Trophoblast cell (in vitro differentiated cells and primary cell): ENCODE measurements around the gene BRWD1.
"Not testable (repeated sequence)": the region's sequence is repeated elsewhere in the genome, so short reads cannot be mapped to it uniquely, and the experiment has no call there.

ENCODE experiments used
- DNase-seq, 2 donors: peaks; one replicate each; pipeline ENCODE4 v3.0.0-alpha.2; 2016
- H2AFZ ChIP-seq: 2 replicates; pipeline ENCODE4 v1.6.1; 2013; ENCODE audit warnings: low read length, moderate library complexity, mild to moderate bottlenecking; ENCODE audit not compliant: insufficient read depth, poor library complexity
- H2AK5ac ChIP-seq: 2 replicates; pipeline ENCODE4 v1.6.1; 2013; ENCODE audit warnings: mild to moderate bottlenecking, low read length
- H2BK120ac ChIP-seq: 2 replicates; pipeline ENCODE4 v1.6.1; 2013; ENCODE audit warnings: low read length, mild to moderate bottlenecking, moderate library complexity; ENCODE audit not compliant: insufficient read depth, poor library complexity
- H2BK12ac ChIP-seq: 2 replicates; pipeline ENCODE4 v1.6.1; 2013; ENCODE audit warnings: mild to moderate bottlenecking, low read length, moderate library complexity
- H2BK5ac ChIP-seq: 2 replicates; pipeline ENCODE4 v1.6.1; 2013; ENCODE audit warnings: low read length, low read depth, moderate library complexity, mild to moderate bottlenecking; ENCODE audit not compliant: poor library complexity
- H3K14ac ChIP-seq: 2 replicates; pipeline ENCODE4 v1.6.1; 2013; ENCODE audit warnings: mild to moderate bottlenecking, low read length
- H3K18ac ChIP-seq: 2 replicates; pipeline ENCODE4 v1.6.1; 2013; ENCODE audit warnings: mild to moderate bottlenecking, low read length
- H3K23ac ChIP-seq: 2 replicates; pipeline ENCODE4 v1.6.1; 2013; ENCODE audit warnings: low read length
- H3K27ac ChIP-seq: 2 replicates; pipeline ENCODE4 v1.5.1; 2013; ENCODE audit warnings: low read depth, mild to moderate bottlenecking, inconsistent platforms, low read length, moderate library complexity
- H3K27me3 ChIP-seq: 2 replicates; pipeline ENCODE4 v1.6.1; 2013; ENCODE audit warnings: inconsistent platforms, mild to moderate bottlenecking, low read length, moderate library complexity; ENCODE audit not compliant: insufficient read depth
- H3K36me3 ChIP-seq, 2 experiments: 1 replicate in 1 of 2; 2 replicates in 1 of 2; pipeline ENCODE4 v1.6.1; 2013; ENCODE audit warnings: low read length in 2 of 2, mild to moderate bottlenecking in 2 of 2, moderate library complexity in 1 of 2; ENCODE audit not compliant: insufficient read depth in 2 of 2, control insufficient read depth in 1 of 2
- H3K4ac ChIP-seq: 2 replicates; pipeline ENCODE4 v1.6.1; 2013; ENCODE audit warnings: low read depth, mild to moderate bottlenecking, low read length, moderate library complexity
- H3K4me1 ChIP-seq, 2 experiments: 1 replicate in 1 of 2; 2 replicates in 1 of 2; pipeline ENCODE4 v1.6.1; 2013; ENCODE audit warnings: low read length in 2 of 2, mild to moderate bottlenecking in 2 of 2, moderate library complexity in 1 of 2; ENCODE audit not compliant: insufficient read depth in 2 of 2, control insufficient read depth in 1 of 2
- H3K4me2 ChIP-seq: 2 replicates; pipeline ENCODE4 v1.6.1; 2013; ENCODE audit warnings: inconsistent platforms, mild to moderate bottlenecking, low read length, moderate library complexity
- H3K4me3 ChIP-seq: 2 replicates; pipeline ENCODE4 v1.5.1; 2013; ENCODE audit warnings: mild to moderate bottlenecking, low read depth, low read length, inconsistent platforms
- H3K79me1 ChIP-seq: one replicate; pipeline ENCODE4 v1.6.1; 2013; ENCODE audit warnings: low read length
- H3K79me2 ChIP-seq: 2 replicates; pipeline ENCODE4 v1.6.1; 2013; ENCODE audit warnings: low read length, mild to moderate bottlenecking; ENCODE audit not compliant: control insufficient read depth, insufficient read depth, poor library complexity
- H3K9ac ChIP-seq: 2 replicates; pipeline ENCODE4 v1.6.1; 2013; ENCODE audit warnings: mild to moderate bottlenecking, low read length
- H3K9me3 ChIP-seq: 2 replicates; pipeline ENCODE4 v1.6.1; 2013; ENCODE audit warnings: low read depth, mild to moderate bottlenecking, control low read depth, inconsistent platforms, low read length; ENCODE audit not compliant: insufficient read depth
- H4K12ac ChIP-seq: 2 replicates; pipeline ENCODE4 v1.6.1; 2013; ENCODE audit warnings: low read depth, mild to moderate bottlenecking, low read length, moderate library complexity
- H4K8ac ChIP-seq: 2 replicates; pipeline ENCODE4 v1.6.1; 2013; ENCODE audit warnings: low read depth, mild to moderate bottlenecking, low read length, moderate library complexity
- H4K91ac ChIP-seq: one replicate; pipeline ENCODE4 v1.6.1; 2013; ENCODE audit warnings: low read depth, mild to moderate bottlenecking, low read length, moderate library complexity
- WGBS: extraction: QIAGEN DNeasy Blood & Tissue Kit; methylation state at CpG from one replicate; pipeline ENCODE4 v1.1.7; 2013; ENCODE audit warnings: missing lambda C conversion rate; ENCODE audit not compliant: insufficient read length, insufficient coverage; ENCODE audit errors: extremely low coverage; 5-methylcytosine and 5-hydroxymethylcytosine counted together

Gene BRWD1

DNA sequence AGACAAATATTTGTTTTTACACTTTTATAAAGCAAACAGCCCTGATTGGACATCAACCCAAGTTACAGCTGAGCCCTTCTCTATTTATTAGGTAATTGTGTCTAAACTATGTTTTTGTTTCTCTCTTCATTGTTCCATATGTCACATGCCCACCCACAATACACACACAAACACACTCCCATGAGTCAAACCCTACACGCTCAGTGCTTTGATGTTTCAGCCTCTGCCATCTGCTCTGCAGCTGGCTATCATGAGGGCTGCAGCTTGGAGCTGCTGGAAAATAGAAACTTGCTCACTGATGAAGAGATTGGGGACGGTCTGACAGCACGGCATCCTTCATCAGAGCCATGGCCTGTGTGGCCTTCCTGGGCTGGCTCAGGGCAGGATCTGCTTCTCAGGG is 171.9 kb downstream of the BRWD1 start:
- Histone ChIP-seq H3K4me3 (no peak overlapping the region), H3K79me2 (no peaks in the 10 kb centered on the region), H2BK12ac (no peak overlapping the region), H3K9me3 (no peaks in the 10 kb centered on the region), H3K14ac (no peak overlapping the region), H4K91ac (no peak overlapping the region), H4K8ac (no peak overlapping the region), H3K4me1 (peaks cover 8 to 10% of the 10 kb centered on the region in 2 experiments), H3K79me1 (peaks cover 1% of the 10 kb centered on the region), H2AFZ (no peak overlapping the region), H3K36me3 (peaks cover 0 to 2% of the 10 kb centered on the region in 2 experiments), H3K27ac (no peak overlapping the region), H3K9ac (no peak overlapping the region), H3K18ac (no peak overlapping the region), H3K4ac (no peak overlapping the region), H3K27me3 (no peaks in the 10 kb centered on the region), H2BK5ac (no peak overlapping the region), H2AK5ac (no peak overlapping the region), H3K4me2 (no peak overlapping the region), H2BK120ac (no peak overlapping the region), H3K23ac (no peak overlapping the region), H4K12ac (no peak overlapping the region)
- WGBS = no CpG with 5 or more reads among the region's 3 CpGs
- DNase-seq = no peak

DNA sequence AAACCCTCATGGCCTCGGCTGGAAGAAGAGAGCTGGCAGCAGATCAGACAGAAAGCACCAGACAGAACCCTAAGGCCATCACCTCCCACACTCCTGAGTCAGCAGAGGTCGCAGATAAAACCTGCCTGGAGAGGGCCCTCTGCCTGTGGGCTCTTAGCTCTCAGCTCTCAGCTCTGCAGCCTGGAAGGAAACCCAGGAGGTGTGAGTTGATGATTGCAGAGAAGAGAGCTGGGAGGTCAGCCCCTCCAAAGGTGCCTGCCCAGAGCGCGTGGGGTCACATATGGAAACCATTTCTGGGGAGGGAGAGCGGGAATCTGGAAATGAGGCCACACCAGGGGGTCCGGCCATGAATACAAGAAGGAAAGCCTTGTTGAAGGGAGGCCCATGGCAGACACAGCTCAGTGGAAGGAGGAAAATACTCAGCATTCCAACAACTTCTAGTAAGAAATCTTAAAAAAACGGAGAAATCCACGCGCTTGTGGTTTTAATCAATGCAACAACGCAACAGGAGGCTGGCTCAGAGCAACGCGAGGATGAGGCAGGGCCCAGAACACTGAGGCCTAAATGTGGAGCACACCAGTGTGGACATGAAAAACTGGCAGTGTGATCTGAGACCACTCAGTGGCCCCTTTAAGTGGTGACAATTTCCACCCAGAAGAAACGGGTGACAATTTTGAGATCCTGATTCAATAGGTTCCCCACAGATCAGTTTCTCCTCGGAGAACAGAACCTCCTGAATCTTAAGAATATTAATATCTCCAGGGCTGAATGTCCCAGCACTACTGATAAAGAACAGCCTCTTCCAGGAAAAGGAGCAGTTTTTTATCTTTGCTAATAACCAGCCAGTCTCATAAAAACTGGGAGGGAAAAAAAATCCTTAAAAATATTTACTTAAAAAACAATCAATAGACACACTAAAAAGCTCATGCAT is 175.9 kb downstream of the BRWD1 start:
- Histone ChIP-seq H3K23ac (no peak overlapping the region), H3K14ac (no peak overlapping the region), H3K9me3 (no peaks in the 10 kb centered on the region), H3K27ac (peak overlapping the region; percentile 60), H3K4me3 (no peak overlapping the region), H3K9ac (no peak overlapping the region), H2BK120ac (peak overlapping the region; percentile 28), H3K36me3 (no peaks in the 10 kb centered on the region), H3K79me2 (no peaks in the 10 kb centered on the region), H2AK5ac (no peak overlapping the region), H3K79me1 (peaks cover 2% of the 10 kb centered on the region), H2AFZ (no peak overlapping the region), H3K4me2 (no peak overlapping the region), H4K91ac (no peak overlapping the region), H3K18ac (no peak overlapping the region), H2BK5ac (peak overlapping the region; percentile 63), H3K4me1 (peaks cover 9% of the 10 kb centered on the region in 2 experiments), H2BK12ac (no peak overlapping the region), H4K8ac (no peak overlapping the region), H3K27me3 (no peaks in the 10 kb centered on the region), H4K12ac (no peak overlapping the region), H3K4ac (no peak overlapping the region)
- no CpG with 5 or more reads among the region's 14 CpGs for WGBS
- DNase-seq = peak; percentile 66 to 88

DNA sequence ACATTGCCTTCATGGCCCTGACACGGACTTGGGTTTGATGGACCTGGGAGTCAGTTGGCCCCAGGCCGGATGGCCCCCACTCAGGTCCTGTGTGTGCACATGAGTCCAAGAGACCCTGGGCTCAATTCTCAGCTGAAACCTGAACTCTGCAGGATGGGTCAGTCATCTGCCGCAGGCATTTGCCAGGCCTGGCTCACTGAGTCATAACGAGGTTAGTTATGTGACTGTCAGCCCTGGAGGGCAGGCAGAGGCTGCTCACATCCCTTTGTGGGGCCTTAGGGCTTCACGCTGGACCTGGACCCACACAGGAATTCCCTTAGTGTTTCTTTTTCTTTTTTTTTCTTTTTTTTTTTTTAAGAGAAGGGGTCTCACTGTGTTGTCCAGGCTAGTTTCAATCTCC is 176.7 kb downstream of the BRWD1 start:
- H3K18ac ChIP-seq = no peak overlapping the region
- H3K4me2 ChIP-seq = no peak overlapping the region
- no peak overlapping the region for H2BK5ac ChIP-seq
- H2BK120ac ChIP-seq = no peak overlapping the region
- no peaks in the 10 kb centered on the region for H3K27me3 ChIP-seq
- H4K8ac ChIP-seq = peak overlapping the region; percentile 16
- H2BK12ac ChIP-seq = peak overlapping the region; percentile 20
- H3K4me3 ChIP-seq = no peak overlapping the region
- H3K9ac ChIP-seq = no peak overlapping the region
- H3K27ac ChIP-seq = peak overlapping the region; percentile 52
- no peak overlapping the region for H3K23ac ChIP-seq
- peaks cover 9% of the 10 kb centered on the region in 2 experiments for H3K4me1 ChIP-seq
- peaks cover 2% of the 10 kb centered on the region for H3K79me1 ChIP-seq
- no peak overlapping the region for H2AFZ ChIP-seq
- H3K79me2 ChIP-seq = no peaks in the 10 kb centered on the region
- no peak overlapping the region for H3K14ac ChIP-seq
- WGBS = no CpG with 5 or more reads among the region's 5 CpGs
- no peaks in the 10 kb centered on the region for H3K9me3 ChIP-seq
- H3K36me3 ChIP-seq = no peaks in the 10 kb centered on the region
- H4K91ac ChIP-seq = no peak overlapping the region
- H2AK5ac ChIP-seq = no peak overlapping the region
- DNase-seq = peak; percentile 83 to 86
- H3K4ac ChIP-seq = no peak overlapping the region
- H4K12ac ChIP-seq = no peak overlapping the region

DNA sequence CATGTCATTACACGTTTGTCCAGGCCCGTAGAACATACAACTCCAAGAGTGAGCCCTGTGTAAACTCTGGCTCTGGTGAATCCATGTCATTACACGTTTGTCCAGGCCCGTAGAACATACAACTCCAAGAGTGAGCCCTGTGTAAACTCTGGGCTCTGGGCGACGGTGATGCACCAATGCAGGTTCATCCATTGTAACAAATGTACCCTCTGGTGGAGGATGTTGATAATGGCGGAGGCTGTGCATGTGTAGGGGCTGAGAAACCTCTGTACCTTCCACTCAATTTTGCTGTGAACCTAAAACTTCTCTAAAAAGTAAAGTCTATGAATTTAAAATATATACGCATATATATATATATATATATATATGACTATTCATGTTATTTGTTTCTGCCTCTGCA is 177.3 kb downstream of the BRWD1 start:
- not testable (repeated sequence) for H2BK5ac ChIP-seq, H4K91ac ChIP-seq, H3K79me1 ChIP-seq, H3K23ac ChIP-seq, H4K12ac ChIP-seq, H3K36me3 ChIP-seq, H3K4me1 ChIP-seq, H4K8ac ChIP-seq, H3K4me2 ChIP-seq, H3K18ac ChIP-seq, H3K27me3 ChIP-seq, H2AFZ ChIP-seq, H3K4ac ChIP-seq, H3K79me2 ChIP-seq, H2BK12ac ChIP-seq, H3K27ac ChIP-seq, H3K14ac ChIP-seq, H3K9me3 ChIP-seq, H2AK5ac ChIP-seq, H2BK120ac ChIP-seq, H3K9ac ChIP-seq, H3K4me3 ChIP-seq
- peak in 1 of 2 donors; percentile 26 for DNase-seq
- no CpG with 5 or more reads among the region's 8 CpGs for WGBS
